ENCODE results near the gene OPN1SW.

DNA sequence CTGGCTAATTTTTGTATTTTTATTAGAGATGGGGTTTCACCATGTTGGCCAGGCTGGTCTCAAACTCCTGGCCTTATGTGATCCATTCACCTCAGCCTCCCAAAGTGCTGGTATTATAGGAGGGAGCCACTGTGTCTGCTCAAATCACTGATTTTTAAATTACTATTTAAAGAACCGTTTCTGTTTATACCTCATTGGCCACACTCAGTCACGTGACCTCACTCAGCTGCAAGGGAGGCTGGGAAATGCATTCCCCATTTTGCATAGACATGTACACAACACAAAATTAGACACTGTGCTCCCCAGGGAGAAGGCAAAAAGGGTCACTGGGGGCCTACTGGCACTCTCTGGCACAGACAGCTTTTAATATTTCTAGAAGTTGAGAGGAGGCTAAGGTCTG lies 50.1 kb downstream of the OPN1SW start:
- no peak for TF ChIP-seq POLR2A (IDR thresholded peaks at IDR 0.05; ENCODE audit: low read length)
- no peak for TF ChIP-seq GATA1 (IDR thresholded peaks at IDR 0.05; ENCODE audit: low read depth, low read length)
